ENCODE data around the gene ARHGAP27. TPM values are rescaled to one million over a fixed set of nuclear protein-coding genes. Genes with fewer than 3 reads are reported as not detected.

ARHGAP27 gene
- total and polyA plus RNA-seq, 9 of the 15 experiments (the other 6 are each of a cell fraction or from before 2014, with no cell fraction given): 0.04 to 4.6 (median 2.1) TPM

DNA sequence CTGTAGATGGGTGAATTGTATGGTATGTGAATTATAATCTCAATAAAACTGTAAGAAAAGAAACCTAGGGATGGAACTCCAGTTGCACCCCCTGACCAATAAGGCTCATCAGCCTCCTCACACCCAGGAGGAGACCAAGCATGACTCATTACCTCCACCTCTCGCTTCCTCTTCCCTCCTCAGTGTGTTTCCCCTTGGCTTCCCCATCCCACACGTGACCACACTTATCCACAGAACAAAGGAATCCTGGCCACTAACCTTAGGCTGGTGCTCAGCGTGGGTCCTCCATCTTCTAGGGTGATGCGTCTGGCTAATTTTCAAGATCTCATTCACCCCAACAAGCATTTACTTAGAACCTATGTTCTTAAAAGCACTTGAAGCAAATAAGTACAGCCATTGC, 79.6 kb downstream of the ARHGAP27 start (continued):
- TF ChIP-seq, protein P1, sequence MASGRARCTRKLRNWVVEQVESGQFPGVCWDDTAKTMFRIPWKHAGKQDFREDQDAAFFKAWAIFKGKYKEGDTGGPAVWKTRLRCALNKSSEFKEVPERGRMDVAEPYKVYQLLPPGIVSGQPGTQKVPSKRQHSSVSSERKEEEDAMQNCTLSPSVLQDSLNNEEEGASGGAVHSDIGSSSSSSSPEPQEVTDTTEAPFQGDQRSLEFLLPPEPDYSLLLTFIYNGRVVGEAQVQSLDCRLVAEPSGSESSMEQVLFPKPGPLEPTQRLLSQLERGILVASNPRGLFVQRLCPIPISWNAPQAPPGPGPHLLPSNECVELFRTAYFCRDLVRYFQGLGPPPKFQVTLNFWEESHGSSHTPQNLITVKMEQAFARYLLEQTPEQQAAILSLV (tag; IDR thresholded peaks at IDR 0.05): no peak
- TF ChIP-seq DPF2 (IDR thresholded peaks at IDR 0.05) (peak; percentile 48; the same call in 1 of the 2 replicates), FOXP1 (CRISPR knock-in tag; IDR thresholded peaks at IDR 0.05) (no peak), RAD51 (IDR thresholded peaks at IDR 0.05; ENCODE audit: borderline replicate concordance, low read depth) (peak; percentile 82), NELFE (IDR thresholded peaks at IDR 0.05; ENCODE audit: insufficient read depth, insufficient read length) (no peak), ZNF232 (CRISPR knock-in tag; IDR thresholded peaks at IDR 0.05) (no peak)

DNA sequence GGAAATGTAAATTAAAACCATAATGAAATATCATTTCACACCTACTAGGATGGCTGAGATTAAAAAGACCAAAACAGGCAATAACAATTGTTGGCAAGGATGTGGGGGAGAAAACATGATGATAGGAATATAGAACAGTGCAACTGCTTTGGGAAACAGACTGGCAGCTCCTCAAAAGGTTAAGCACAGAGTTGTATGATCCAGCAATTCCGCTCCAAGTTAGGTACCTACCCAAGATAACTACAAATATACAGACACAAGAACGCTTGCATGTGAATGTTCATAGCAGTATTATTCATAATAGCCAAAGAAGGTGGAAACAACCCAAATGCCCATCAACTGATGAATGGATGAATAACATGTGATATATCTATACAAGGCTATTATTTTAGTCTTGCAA, 80.8 kb downstream of the ARHGAP27 start:
- no peak for DNase-seq (ENCODE audit: extremely low read depth in 1 of 4, low spot score in 3 of 4)
- Histone ChIP-seq H2AFZ (ENCODE audit: low read depth, low read length) (no peak overlapping the region), H4K20me1 (replicated peaks; ENCODE audit: control insufficient read depth, insufficient read depth, low read length) (no peaks in the 10 kb centered on the region), H3K9ac (ENCODE audit: insufficient read depth in 1 of 2, low read depth in 2 of 2, low read length in 2 of 2) (no peak overlapping the region), H3K4me2 (ENCODE audit: insufficient read depth, low read length) (no peak overlapping the region), H3K36me3 (ENCODE audit: control insufficient read depth, insufficient read depth, low read length) (no peaks in the 10 kb centered on the region), H3K9me3 (replicated peaks; ENCODE audit: control insufficient read depth, insufficient read depth, low read depth, low read length) (no peaks in the 10 kb centered on the region), H3K4me1 (replicated peaks in 1 of 2; ENCODE audit: control insufficient read depth in 2 of 2, insufficient read depth in 2 of 2, low read length in 2 of 2) (peaks cover 0 to 16% of the 10 kb centered on the region in 2 experiments; a peak in 4 of 5 replicates), H3K9me1 (ENCODE audit: control insufficient read depth, insufficient read depth, low read length) (no peaks in the 10 kb centered on the region), H3K79me2 (ENCODE audit: control insufficient read depth, insufficient read depth, low read length) (no peaks in the 10 kb centered on the region), H3K27ac (ENCODE audit: extremely low read depth, low read depth, low read length) (no peak overlapping the region), H3K4me3 (no peak overlapping the region), H3K27me3 (ENCODE audit: control insufficient read depth in 2 of 2, insufficient read depth in 2 of 2, low read length in 2 of 2) (no peaks in the 10 kb centered on the region)
- ChIA-PET POLR2A (no interaction called here), CTCF (ENCODE audit: low intra/inter-chr PET ratio) (no interaction called here)
- intact Hi-C loops (cut with micrococcal nuclease) (no loop called here), in situ Hi-C loops (cut with MboI) (no loop called here)
- WGBS (ENCODE audit: insufficient coverage, low coverage, missing lambda C conversion rate): 88% methylated on average over 2 of the region's 2 CpGs
- no peak for ATAC-seq
- BruUV-seq (replicated peaks): no TSS peak
- no peak for FAIRE-seq
- no peak for TF ChIP-seq NCOR1 (IDR thresholded peaks at IDR 0.05)
- 0 out of 2 replicates have a peak, but pooled peaks have one; percentile 22 for TF ChIP-seq TRIM28 (IDR thresholded peaks at IDR 0.05)
